ENCODE results near the gene QRSL1. TPM values are rescaled to one million over a fixed set of nuclear protein-coding genes. Genes with fewer than 3 reads are reported as not detected.
"Not testable (repeated sequence)": the region's sequence is repeated elsewhere in the genome, so short reads cannot be mapped to it uniquely, and the experiment has no call there.

QRSL1 gene
- total RNA-seq = 11.0 TPM

GRCh38 chr6:106629103-106629858 is at the start of gene QRSL1, which contains the start of gene RTN4IP1:
Gene QRSL1, plus strand, starts transcription at chr6:106629578. Its CDS starts 104 bp downstream, at chr6:106629682.
Gene RTN4IP1, minus strand, starts transcription at chr6:106629498. Its CDS starts 477 bp downstream, at chr6:106629021.
- peak; percentile 96 for DNase-seq

- DNase-seq = no peak
Measured at GRCh38 chr6:106581468-106581867, 47.9 kb upstream of the QRSL1 start.

- no peak for DNase-seq
Measured at GRCh38 chr6:106586815-106587415, 42.5 kb upstream of the QRSL1 start.

GRCh38 chr6:106588937-106589336 is 40.4 kb upstream of the QRSL1 start:
- DNase-seq = not testable (repeated sequence)

- DNase-seq = no peak
Measured at GRCh38 chr6:106591111-106591825, 38.1 kb upstream of the QRSL1 start.

- no peak for DNase-seq
Measured at GRCh38 chr6:106599440-106599839, 29.9 kb upstream of the QRSL1 start.

GRCh38 chr6:106600329-106600728 is 29.0 kb upstream of the QRSL1 start:
- DNase-seq = no peak

GRCh38 chr6:106608080-106608668 is 21.2 kb upstream of the QRSL1 start:
- no peak for DNase-seq

- no peak for DNase-seq
Measured at GRCh38 chr6:106609699-106610098, 19.7 kb upstream of the QRSL1 start.

GRCh38 chr6:106611030-106611429 is 18.3 kb upstream of the QRSL1 start:
- no peak for DNase-seq

GRCh38 chr6:106612671-106613416 is 16.5 kb upstream of the QRSL1 start:
- DNase-seq = no peak

- DNase-seq = no peak
Measured at GRCh38 chr6:106613590-106613989, 15.8 kb upstream of the QRSL1 start.

GRCh38 chr6:106614166-106614565 is 15.2 kb upstream of the QRSL1 start:
- DNase-seq = no peak

GRCh38 chr6:106614592-106615257 is 14.7 kb upstream of the QRSL1 start:
- DNase-seq = no peak

- DNase-seq = no peak
Measured at GRCh38 chr6:106617302-106617701, 12.1 kb upstream of the QRSL1 start.

GRCh38 chr6:106617857-106618256 is 11.5 kb upstream of the QRSL1 start:
- DNase-seq = no peak

GRCh38 chr6:106618324-106618723 is 11.1 kb upstream of the QRSL1 start:
- no peak for DNase-seq

- DNase-seq = no peak
Measured at GRCh38 chr6:106619223-106619622, 10.2 kb upstream of the QRSL1 start.

GRCh38 chr6:106620931-106621672 is 8.3 kb upstream of the QRSL1 start:
- no peak for DNase-seq

GRCh38 chr6:106622412-106622811 is 7.0 kb upstream of the QRSL1 start:
- no peak for DNase-seq

- DNase-seq = no peak
Measured at GRCh38 chr6:106623039-106623438, 6.3 kb upstream of the QRSL1 start.

Measured in skin of body (tissue), 2 donors.